Skin of body (tissue), 2 donors: ENCODE measurements around the gene EDIL3. TPM values are rescaled to one million over a fixed set of nuclear protein-coding genes. Genes with fewer than 3 reads are reported as not detected.
A peak's percentile ranks its signal among the peaks of the same experiment; 100 is the strongest.

Source experiments
- DNase-seq: peaks from one replicate; lab custom pipeline; 2025; lab: John Stamatoyannopoulos, UW
- total RNA-seq: library from RNA; depleted of rRNA; stranded (reverse); fragments of >200 nt; gene quantifications from one replicate; pipeline ENCODE4 v1.2.3, GENCODE V29; 2014

EDIL3 gene, protein sequence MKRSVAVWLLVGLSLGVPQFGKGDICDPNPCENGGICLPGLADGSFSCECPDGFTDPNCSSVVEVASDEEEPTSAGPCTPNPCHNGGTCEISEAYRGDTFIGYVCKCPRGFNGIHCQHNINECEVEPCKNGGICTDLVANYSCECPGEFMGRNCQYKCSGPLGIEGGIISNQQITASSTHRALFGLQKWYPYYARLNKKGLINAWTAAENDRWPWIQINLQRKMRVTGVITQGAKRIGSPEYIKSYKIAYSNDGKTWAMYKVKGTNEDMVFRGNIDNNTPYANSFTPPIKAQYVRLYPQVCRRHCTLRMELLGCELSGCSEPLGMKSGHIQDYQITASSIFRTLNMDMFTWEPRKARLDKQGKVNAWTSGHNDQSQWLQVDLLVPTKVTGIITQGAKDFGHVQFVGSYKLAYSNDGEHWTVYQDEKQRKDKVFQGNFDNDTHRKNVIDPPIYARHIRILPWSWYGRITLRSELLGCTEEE
- total RNA-seq = 19.3 TPM

DNA sequence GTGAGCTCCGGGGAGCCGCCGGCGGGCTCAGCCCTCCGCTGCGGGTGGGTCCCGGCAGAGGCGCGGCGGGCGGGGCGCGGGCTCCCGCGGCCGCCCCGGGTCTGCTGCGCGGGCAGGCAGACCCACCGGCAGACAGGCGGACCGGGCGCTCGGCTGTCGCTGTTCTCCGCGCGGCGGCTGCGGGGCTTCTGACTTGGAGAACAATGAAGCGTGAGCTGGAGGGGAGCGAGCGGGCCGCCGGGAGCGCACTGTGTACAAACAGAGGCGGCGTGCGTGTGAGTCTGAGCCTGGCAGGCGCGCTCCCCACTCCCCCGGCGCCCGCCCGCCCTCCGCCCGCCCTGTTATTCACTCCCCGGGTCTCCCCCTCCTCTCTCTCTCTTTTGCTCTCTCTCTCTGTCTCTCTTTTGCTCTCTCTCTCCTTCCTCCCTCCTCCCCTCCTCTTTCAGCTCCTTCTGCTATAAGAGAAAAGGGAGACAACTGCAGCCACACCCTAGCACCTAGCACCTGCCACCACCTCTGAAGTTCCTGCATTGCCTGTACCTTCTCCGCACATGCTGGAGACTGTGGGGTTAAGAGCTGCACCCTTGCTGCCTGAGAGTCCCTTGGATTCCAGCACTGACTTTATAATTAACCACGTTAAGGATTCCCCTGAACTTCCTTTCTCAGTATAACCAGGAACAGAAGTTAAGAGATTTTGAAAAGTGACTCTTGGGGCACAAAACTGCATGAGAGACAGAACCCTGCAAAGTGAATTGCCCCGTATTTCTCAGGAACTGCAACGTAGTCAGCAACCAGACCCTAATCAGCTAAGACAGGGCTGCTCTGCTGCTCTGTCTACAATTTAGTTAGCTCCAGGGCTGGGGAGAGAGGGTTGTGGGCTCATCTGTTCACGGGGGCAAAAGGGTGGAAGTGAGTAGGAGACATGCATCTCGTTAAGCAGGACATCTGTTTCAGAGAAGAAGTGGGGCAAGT is at the start of gene EDIL3:
Gene EDIL3 (minus strand): TSS at position 277 of the 972 bp plus-strand sequence. CDS start 506 bp downstream, outside the sequence.
- DNase-seq = peak; percentile 25

DNA sequence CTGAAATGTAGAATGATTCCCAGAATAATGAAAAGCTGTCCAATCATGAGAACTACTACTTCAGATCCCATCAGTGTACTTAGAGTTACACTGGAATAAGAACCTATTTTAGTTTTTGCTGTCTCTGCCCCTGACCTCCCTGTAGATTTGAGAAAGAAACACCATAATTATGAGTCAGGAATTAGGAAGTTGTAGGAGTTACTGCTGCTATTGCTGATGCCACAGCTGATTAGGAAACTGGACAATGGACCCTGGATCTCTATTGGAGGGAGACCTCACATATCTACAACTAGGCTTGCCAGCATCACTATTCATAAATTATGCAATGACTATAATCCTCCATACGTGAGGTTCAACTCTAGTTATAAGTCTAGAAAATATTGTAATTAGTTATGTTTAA is 48.8 kb upstream of the EDIL3 start:
- no peak for DNase-seq

DNA sequence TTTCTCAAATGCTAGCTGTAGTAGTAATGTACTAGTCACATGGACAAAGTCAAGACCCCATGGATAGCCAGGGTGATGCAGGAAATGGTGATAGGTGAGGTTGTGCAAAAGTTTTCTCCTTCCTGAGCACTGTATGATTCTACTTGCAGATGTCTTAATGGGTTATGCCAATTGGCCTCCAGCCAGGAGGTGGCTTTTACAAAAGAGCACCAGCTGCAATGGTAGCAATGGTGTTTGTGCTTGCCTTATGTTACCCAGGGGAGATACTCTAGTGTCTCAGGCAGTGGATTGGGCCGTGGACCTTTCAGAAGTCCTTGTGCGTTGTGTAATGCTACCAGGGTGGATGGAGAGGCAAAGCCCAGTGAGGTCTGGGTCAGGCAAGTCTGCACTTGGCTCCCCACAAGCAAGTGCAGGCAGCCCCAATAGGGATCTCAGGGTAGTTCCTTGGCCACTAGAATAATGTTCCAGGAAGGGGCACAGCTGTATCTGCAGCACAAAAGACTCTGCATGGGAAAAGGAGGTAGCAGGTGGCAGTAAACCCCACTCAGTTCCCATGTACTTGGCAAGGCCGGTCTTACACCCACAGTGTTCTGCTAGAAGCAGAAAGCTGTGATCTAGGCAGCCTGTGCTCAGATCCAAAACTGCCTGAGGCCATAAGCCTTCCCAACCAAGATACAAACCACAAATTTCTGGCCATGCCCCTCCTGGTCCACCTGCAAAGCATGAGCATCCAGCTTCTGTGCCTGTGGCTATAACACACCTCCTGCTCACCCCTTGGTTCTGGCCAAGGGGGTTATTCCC is 46.4 kb upstream of the EDIL3 start:
- no peak for DNase-seq

DNA sequence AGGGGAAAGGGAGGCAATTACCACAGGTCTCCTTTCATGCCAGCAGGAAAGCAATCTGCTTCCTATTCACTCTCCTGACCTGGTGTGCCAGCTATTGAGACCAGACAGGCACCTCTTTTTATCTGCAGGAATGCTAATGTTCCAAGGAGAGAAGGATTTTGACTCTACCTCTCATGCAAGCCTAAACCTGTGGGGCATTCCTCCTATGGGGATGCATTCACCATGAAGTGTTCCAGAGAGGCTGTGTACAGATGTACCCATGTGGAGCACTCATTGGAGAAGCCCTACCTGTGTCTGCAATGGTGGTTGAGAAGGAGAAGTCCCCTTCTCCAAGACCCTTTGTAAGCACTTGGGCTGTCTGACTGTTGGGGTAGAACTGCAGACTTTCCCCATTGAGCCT is 45.4 kb upstream of the EDIL3 start:
- DNase-seq = no peak

DNA sequence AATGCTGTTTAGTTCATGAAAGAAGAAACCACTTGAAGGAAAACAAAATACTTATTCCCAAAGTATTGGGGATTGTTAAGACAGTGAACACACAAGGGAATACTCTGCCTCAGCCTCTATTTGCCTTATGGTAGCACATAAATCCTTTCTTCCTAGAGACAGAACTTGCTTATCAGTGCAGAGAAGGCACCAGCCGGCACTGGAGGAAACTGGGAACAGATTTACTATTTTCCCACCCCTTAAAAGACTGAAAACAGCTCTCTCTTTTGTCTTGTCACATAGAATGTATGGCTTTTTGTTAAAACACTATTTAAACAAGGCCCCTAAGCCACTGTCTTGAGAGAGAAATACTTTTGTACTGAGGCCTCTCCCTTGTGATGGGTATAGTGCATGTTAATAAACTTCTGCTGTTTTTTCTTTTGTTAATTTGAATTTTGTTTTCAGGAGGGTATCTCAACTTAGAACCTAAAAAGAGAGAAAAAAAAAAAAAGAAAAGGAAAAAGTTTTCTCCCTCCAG is 40.7 kb upstream of the EDIL3 start:
- DNase-seq = no peak

DNA sequence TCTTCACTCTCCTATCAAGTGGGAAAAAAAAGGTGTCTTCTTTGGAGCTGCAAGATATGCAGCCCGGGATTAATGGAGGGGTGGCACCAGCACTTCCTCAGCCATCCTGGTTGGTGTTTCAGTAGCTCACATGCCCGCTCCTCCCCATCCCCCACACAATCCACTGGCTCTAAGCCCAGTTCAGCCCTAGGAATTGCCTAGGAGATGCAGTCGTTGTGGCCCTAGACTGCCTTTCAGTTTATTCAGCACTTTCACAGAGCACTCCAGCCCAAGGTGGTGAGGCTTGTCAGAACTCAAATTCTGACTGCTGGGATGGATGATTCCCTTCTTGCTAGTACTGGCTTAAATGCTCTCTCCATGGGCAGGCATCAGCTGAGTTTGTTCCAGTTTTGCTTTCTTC is 35.1 kb upstream of the EDIL3 start:
- DNase-seq = no peak

DNA sequence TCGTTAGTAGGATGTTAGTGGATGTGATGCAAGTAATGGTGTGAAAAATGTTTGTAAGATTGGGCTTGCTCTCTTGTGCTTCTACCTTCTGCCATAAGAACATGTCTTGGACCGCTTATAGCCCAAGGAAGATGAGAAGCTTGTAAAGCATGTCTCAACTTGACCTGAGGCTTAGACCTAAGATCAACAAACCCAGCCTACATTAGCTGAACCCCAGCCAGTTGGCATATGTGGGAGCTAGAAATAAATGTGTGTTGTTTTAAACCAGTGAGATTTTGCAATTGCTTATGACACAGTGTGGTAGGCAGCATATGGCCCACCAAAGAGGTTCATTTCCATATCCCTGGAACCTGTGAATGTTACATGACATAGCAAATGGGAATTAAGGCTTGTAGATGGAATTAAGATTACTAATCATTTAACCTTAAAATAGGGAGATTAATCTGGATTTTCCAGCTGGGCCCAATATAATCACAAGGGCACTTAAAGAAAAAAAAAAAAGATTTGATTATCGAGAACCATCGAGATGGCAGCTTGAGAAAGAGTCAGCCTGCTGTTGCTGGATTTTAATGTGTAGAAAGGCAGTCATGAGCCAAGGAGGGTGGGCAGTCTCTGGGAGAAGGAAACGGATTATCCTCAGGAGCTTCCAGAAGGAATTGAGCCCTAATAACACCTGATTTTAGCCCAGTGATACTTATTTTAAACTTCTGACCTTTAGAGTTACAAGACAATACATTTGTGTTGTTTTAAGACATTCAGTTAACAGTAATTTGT is 27.3 kb upstream of the EDIL3 start:
- DNase-seq = no peak

DNA sequence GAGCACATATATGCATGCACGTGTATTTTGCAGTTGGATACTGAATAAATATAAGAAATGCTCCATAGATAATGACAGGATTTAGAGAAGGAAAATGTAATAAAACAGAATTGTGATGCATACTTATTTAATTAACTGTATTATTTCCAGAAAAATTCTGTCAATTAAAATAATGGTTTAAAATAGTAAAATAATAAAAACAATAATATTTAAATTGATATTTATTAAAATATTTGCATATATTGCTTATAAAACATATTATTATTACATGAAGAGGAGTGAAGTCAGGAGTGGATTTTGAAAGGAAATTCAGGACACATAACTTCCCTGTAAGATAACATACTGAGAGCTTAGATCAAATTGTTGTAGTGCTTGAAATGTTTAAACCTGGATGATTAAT is 21.4 kb upstream of the EDIL3 start:
- DNase-seq = no peak

DNA sequence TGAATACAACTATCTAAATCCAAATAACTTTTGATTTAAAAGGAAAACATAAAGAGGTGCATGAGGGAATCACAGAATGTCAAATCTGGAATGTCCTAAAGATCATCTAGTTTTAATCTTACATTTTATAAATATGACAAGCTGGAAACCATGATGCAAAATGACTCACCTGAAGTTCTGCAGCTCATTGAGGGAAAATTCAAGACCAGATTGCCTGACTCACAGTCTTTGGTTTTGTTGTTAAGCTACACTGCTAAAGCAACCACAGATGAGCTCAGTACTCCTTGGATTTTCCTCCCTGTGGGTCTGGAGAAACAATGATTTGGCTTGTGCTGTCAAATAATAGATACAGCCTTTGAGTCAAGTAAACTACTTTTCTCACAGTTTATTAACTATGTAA is 19.1 kb upstream of the EDIL3 start:
- DNase-seq = no peak

DNA sequence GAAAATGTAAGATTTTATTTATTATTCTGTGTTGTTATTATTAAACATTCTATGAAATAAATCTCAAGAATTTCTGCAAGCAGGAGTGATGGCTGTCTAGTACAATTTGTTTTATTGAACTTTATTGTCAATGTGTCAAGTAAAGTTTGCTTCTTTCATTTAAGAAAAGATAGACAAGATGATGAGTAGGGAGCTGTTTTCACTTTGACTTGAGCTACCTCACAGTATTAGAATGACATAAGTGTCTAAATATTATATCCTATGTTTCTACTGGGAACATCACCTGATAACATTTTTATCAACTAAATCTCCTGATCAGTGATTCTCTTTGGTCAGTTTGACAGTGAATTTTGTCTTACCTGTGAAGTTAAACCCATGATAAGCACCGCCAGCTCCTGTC is 12.7 kb upstream of the EDIL3 start:
- DNase-seq = no peak

DNA sequence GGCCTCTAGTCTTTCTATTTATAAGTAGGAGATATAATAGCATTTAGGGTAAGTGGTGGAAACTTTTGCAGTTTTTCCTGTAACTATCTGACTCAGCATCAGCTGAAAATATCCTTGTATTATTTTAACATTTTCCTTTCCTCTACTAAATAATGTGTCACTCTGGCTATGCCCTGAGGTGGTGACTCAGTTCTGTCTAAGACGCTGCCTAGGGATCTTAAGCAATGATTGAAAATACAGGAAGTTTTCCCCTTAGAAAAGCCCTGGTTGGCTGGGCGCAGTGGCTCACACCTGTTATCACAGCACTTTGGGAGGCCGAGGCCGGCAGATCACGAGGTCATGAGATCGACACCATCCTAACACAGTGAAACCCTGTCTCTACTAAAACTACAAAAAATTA is 9.3 kb upstream of the EDIL3 start:
- no peak for DNase-seq

DNA sequence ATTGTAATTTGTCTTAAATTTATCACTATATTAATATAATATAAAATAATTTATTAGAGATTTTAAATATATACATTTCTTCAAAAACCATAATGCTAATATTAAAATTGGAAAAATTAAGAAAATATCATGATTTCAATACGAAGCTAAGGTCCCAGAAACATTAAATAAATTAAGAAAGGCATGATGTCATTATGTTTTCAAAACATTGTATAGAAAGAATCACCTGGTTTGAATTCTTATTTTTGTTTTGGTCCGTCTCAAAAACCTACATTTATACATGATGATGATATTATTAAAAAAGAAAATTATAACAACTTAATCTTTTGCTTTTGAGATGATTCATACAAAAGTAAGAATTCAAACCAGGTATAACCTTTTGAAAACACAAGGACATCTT is 8.2 kb upstream of the EDIL3 start:
- no peak for DNase-seq

DNA sequence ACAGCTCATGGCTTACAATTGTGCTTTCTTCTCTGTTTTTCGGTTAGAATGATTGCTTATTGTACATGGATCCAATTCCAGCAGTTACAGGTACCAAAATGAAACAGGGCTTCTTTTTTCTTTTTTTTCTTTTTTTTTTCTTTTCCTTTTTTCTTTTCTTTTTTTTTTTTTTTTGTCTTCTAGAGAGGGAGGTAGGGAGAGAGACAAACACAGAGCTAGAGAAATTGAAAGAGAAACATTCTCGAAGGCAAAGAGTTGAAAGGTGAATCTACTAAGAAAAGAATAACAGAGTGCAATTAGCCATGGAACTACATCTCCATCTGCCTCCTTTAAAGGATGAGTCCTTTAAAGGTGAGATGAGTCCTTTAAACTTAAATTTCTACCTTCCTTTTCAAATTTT is 1.0 kb upstream of the EDIL3 start:
- DNase-seq = no peak

DNA sequence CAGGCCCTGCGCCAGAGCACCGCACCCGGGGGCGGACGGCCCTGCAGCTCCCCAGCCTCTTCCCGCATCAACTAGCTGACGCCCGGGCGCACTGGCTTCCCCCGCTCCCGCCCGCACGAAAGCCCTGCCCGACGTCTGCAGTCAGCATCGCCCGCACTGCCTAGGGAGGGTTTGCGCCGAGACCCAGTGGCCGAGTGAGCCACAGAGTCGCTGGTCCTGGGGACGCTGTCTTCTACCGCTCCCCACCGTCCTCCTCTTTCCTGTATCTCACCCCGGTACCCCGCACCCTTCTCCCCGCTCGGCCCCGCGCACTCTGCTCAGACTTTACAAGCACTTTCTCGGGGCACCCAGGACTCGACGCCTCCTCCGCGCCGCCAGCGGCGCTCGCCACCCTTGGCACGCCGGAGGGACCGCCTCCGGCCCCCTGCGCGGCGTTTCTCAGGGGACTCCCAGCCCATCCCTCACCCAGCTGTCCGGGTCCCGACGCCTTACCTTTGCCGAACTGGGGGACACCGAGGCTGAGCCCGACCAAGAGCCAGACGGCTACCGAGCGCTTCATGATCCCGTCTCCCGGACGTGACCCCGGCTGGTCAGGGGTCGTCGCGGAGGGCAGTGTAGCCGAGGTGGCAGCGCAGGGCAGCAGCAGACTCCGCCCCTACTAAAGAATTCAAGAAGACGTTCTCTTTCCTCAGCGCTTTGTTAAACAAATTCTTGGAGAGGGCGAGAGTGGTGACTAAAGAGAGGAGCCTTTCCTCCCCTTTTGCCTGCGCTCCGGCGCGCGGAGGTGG is 670 bp downstream of the EDIL3 start:
- no peak for DNase-seq

DNA sequence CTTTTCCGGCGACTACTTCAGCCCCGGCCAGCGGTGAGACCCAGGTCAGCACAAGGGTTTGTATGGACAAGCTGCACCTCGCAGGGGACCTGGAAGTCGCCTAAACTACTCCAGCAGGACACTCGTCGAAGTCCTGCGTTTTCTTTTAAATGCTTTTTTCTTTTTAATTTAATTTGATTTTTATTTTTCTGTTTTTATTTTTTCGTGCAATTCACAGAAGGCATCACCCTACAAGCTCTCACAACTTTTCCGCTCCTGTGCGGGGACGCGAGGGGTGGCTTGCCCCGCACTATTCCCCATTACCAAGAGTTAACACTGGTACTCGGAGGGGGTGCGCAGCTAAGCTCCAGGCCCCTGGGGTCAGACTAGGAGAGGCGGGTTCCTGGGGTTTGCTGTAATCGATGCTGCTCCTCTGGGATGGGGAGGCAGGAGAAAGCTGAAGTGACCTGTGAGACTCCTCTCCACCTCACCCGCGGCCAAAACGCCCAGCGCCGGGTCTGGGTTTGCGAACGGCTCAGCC is 1.3 kb downstream of the EDIL3 start:
- no peak for DNase-seq

DNA sequence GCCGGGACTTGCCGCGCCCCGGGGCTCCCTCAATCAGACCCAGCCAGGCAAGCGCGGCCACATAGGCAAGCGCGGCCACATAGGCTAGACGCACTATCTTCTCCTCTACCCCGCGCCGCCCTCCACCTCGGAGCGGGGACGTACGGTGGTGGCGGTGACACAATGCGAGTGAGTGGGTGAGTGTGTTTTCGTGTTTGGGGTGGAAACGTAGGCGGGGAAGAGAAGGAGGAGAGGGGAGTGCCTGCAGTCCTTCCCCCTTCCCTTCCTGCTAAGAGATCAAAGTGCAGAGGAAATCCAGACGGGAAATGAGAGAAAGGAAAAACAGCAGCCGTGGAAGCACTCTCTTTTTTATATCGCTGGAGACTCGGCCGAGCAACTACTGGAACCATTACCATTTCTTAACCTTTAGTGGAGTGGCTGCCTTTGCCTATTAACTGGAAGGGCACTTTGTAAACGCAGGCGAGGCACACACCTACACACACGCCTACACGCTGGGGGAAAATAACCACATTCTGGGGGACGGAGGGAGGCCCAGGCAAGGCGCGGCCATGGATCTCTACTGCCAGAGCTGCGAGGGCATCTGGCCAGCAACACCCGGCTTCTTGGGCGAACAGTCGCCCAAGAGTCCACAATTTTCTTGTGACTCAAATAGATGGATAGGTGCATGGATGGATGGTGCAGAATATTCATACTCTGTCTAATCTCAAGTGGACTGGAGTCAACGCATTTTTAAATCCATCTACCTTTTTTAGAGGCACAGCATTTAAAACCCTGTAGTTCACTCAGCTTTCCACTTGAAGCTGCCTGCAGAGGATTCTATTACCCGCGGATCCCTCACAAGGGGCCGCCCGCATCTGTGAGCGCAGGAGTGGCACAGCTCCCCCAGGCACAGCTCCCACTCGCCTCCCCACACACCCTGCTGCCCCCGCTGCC is 2.1 kb downstream of the EDIL3 start:
- DNase-seq = peak; percentile 20

DNA sequence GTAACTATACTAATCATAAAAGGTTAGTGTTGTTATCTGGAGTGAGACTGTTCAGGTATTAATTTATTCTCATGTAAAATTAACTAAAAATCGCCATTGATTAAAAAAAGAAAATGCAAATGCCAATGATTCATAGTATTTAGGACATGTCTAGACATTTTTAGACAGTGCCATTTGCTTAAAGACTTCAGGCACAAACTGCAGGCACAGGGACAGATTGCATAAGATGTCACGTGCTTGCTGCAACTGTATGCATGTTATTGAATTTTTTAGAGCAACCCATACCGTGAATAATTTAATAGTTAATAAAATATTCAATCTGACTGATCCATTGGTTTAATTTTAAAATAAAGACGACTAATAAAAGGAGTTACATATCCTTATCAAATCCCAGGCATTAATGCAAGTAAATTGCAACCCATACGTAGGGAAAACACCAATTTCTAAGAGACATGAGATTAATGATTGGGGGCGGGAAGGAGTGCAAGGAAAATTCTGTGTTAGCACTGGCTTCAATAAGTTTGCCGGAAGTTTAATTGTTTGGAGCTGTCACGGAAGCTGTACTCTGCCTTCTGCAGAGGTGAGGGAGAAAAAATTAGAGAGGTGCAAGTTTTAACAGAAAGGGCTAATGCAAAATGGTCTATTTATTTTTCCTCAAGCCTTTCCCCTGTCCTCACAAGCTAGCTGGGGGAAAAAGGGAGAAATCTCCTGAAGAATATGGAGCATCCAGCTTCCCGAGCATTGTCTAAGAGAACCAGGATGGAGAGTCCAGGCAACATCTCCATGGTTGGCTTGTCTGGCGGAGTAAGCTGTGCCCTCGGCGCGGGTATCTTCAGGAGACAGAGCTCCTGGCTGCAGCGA is 2.9 kb downstream of the EDIL3 start:
- no peak for DNase-seq
